Tibial nerve (tissue), 4 donors: ENCODE results near the gene DOCK1.

ENCODE experiments used
- EP300 ChIP-seq, 2 donors: sonication (generic); formaldehyde crosslinking; IDR thresholded peaks; one replicate each; pipeline ENCODE4 v1.6.1; 2017; ENCODE audit warnings: antibody characterized with exemption in 2 of 2, mild to moderate bottlenecking in 1 of 2
- TF ChIP-seq, protein P1 (sequence below), 5 experiments: fragments of 200-600 bp in 3 of 5; fragments of 450-650 bp in 2 of 5; sonication (generic) in 3 of 5; IDR thresholded peaks; one replicate each; pipeline ENCODE4 v1.5.1; 2016 to 2019; ENCODE audit warnings: antibody characterized with exemption in 5 of 5, mild to moderate bottlenecking in 3 of 5, moderate library complexity in 2 of 5

- TF ChIP-seq, protein P1, sequence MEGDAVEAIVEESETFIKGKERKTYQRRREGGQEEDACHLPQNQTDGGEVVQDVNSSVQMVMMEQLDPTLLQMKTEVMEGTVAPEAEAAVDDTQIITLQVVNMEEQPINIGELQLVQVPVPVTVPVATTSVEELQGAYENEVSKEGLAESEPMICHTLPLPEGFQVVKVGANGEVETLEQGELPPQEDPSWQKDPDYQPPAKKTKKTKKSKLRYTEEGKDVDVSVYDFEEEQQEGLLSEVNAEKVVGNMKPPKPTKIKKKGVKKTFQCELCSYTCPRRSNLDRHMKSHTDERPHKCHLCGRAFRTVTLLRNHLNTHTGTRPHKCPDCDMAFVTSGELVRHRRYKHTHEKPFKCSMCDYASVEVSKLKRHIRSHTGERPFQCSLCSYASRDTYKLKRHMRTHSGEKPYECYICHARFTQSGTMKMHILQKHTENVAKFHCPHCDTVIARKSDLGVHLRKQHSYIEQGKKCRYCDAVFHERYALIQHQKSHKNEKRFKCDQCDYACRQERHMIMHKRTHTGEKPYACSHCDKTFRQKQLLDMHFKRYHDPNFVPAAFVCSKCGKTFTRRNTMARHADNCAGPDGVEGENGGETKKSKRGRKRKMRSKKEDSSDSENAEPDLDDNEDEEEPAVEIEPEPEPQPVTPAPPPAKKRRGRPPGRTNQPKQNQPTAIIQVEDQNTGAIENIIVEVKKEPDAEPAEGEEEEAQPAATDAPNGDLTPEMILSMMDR (IDR thresholded peaks at IDR 0.05) = no peak
- no peak for TF ChIP-seq EP300 (IDR thresholded peaks at IDR 0.05)
Measured at GRCh38 chr10:127100983-127101615, 195.9 kb downstream of the DOCK1 start.
